ENCODE measurements around the gene BTBD9.

BTBD9 gene

DNA sequence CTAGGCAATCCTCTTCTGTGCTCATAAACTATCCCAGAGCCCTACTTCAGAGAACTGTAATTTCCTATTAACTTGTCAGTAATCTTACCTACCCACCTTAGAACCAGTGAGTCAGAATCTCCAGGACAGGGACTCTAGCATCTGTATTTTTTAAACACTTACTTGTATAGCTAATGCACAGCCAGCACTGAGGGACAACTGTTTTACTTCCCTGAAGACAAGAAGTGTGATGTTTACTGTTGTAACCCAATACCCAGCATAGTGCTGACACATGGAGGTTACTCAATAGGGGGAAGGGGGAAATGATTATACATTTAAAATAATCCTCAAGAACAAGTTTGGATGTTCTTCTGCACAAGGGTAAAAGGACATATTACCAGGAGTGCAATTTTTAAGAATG, 130.8 kb downstream of the BTBD9 start:
- H3K4me3 ChIP-seq (ENCODE audit: low read depth, low read length) = no peak overlapping the region
- ChIA-PET POLR2A (no interaction called here), CTCF (interaction anchor here (1.4 to 2.7 kb wide), 4 partner anchors 10 to 474 kb away, joined by 5 to 9 read pairs (median 8); no protein-coding TSS in a partner anchor)
- DNase-seq (ENCODE audit: low read depth, low spot score) = no peak
- TF ChIP-seq CTCF (IDR thresholded peaks at IDR 0.05; ENCODE audit: insufficient read depth, low read length, missing control alignments) = no peak

DNA sequence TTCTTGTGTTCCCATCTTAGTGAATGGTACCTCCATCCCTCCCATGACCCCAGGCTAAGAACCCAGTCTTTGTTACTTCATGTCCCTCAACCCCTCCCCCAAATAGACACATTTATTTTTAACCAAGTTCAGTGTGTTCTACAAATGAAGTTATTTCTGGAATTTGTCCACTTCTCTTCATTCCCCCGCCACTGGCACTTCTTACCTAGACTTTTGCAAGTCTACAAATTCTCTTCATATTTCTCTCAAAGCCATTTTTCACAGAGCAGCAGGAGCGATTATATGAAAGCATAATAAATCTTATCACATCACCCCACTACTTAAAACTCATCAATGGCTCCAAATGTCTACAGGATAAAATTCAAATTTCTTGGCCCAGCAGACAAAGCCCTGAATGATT, 131.4 kb downstream of the BTBD9 start:
- no peak for DNase-seq (ENCODE audit: low read depth, low spot score)
- POLR2A ChIA-PET = no interaction called here
- CTCF ChIA-PET = interaction anchor here (0.7 to 1.4 kb wide), 2 partner anchors 14 to 393 kb away, joined by 3 to 7 read pairs; no protein-coding TSS in a partner anchor
- no peak overlapping the region for H3K4me3 ChIP-seq (ENCODE audit: low read depth, low read length)
- TF ChIP-seq CTCF (IDR thresholded peaks at IDR 0.05; ENCODE audit: insufficient read depth, low read length, missing control alignments) = no peak

- TF ChIP-seq CTCF (IDR thresholded peaks at IDR 0.05; ENCODE audit: insufficient read depth, low read length, missing control alignments) = no peak
- no peak overlapping the region for H3K4me3 ChIP-seq (ENCODE audit: low read depth, low read length)
- ChIA-PET CTCF (interaction anchor here (1.5 kb wide), 1 partner anchor 13 kb away, joined by 5 read pairs; no protein-coding TSS in a partner anchor), POLR2A (no interaction called here)
- no peak for DNase-seq (ENCODE audit: low read depth, low spot score)
Observed at GRCh38 chr6:38507173-38507572, 132.6 kb downstream of the BTBD9 start.

GRCh38 chr6:38505826-38506225, 133.9 kb downstream of the BTBD9 start:
- POLR2A ChIA-PET = no interaction called here
- H3K4me3 ChIP-seq (ENCODE audit: low read depth, low read length) = no peak overlapping the region
- CTCF ChIA-PET = interaction anchor here (1.2 kb wide), 1 partner anchor 801 kb away, joined by 3 read pairs; no protein-coding TSS in a partner anchor
- no peak for DNase-seq (ENCODE audit: low read depth, low spot score)
- TF ChIP-seq CTCF (IDR thresholded peaks at IDR 0.05; ENCODE audit: insufficient read depth, low read length, missing control alignments) = no peak

DNA sequence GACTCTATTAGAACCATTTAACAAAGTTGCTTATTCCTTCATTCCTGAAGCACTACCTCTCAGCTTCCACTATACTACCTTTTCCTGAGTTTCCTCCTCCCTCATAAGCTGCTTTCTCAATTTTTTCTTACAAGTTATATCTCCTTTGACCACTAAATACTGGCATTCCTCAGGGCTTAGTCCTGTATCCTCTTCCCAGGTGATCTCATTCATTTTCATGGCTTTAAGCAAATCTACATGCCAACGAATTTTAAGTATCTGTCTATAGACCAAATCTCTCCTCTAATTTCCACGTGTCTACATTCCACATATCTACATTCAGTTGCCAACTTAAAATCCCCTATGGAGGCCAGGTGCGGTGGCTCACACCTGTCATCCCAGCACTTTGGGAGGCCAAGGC, 134.7 kb downstream of the BTBD9 start:
- TF ChIP-seq CTCF (IDR thresholded peaks at IDR 0.05; ENCODE audit: insufficient read depth, low read length, missing control alignments) = no peak
- ChIA-PET CTCF (no interaction called here), POLR2A (no interaction called here)
- H3K4me3 ChIP-seq (ENCODE audit: low read depth, low read length) = no peak overlapping the region
- DNase-seq (ENCODE audit: low read depth, low spot score) = no peak

- DNase-seq (ENCODE audit: low read depth, low spot score) = no peak
- H3K4me3 ChIP-seq (ENCODE audit: low read depth, low read length) = no peak overlapping the region
- TF ChIP-seq CTCF (IDR thresholded peaks at IDR 0.05; ENCODE audit: insufficient read depth, low read length, missing control alignments) = no peak
- CTCF ChIA-PET = interaction anchor here (2.9 kb wide), 1 partner anchor 10 kb away, joined by 17 read pairs; no protein-coding TSS in a partner anchor
- POLR2A ChIA-PET = no interaction called here
Observed at GRCh38 chr6:38503960-38504682, 135.6 kb downstream of the BTBD9 start.

All from AG04449 (cell line).